ENCODE data around the gene CFAP54. TPM values are rescaled to one million over a fixed set of nuclear protein-coding genes. Genes with fewer than 3 reads are reported as not detected.
A peak's percentile ranks its signal among the peaks of the same experiment; 100 is the strongest.

CFAP54 gene
- total and polyA plus RNA-seq, 2 experiments from 2014 or later, result 0.07 to 0.76 TPM

- no peak overlapping the region for H3K4me3 ChIP-seq
- TF ChIP-seq ETS1 (IDR thresholded peaks at IDR 0.05) (no peak), ZNF114 (CRISPR knock-in tag; IDR thresholded peaks at IDR 0.05) (no peak), CREB1 (CRISPR knock-in tag; IDR thresholded peaks at IDR 0.05; ENCODE audit: low read depth) (no peak), ZNF331 (CRISPR knock-in tag; IDR thresholded peaks at IDR 0.05; ENCODE audit: low read depth) (no peak), ZNF462 (CRISPR knock-in tag; IDR thresholded peaks at IDR 0.05) (no peak), NANOG (IDR thresholded peaks at IDR 0.05; ENCODE audit: borderline replicate concordance) (no peak)
- H3K79me2 ChIP-seq (replicated peaks; ENCODE audit: insufficient read depth), result no peaks in the 10 kb centered on the region
- H3K27ac ChIP-seq (ENCODE audit: low read depth), result no peak overlapping the region
- Mint-ChIP-seq H3K36me3 (ENCODE audit: low read depth) (no peaks in the 10 kb centered on the region), H3K27me3 (ENCODE audit: insufficient read depth, low read depth, poor library complexity) (peaks cover 2% of the 10 kb centered on the region), H3K4me1 (no peaks in the 10 kb centered on the region), H3K27ac (no peak overlapping the region), H3K4me3 (no peak overlapping the region), H3K9me3 (peaks cover 3% of the 10 kb centered on the region; the same call in 1 of the 3 replicates)
- peak overlapping the region; percentile 72; the same call in 1 of the 2 replicates for H2AFZ ChIP-seq
- DNase-seq (ENCODE audit: low spot score) (no peak), ATAC-seq (no peak)
- no peaks in the 10 kb centered on the region for H3K27me3 ChIP-seq (ENCODE audit: insufficient read depth)
- H3K9me2 ChIP-seq (ENCODE audit: insufficient read depth), result no peaks in the 10 kb centered on the region
- H4K20me1 ChIP-seq (replicated peaks; ENCODE audit: insufficient read depth), result no peaks in the 10 kb centered on the region
- no peaks in the 10 kb centered on the region for H3K4me1 ChIP-seq (ENCODE audit: insufficient read depth)
- H3F3A ChIP-seq (replicated peaks; ENCODE audit: low read depth), result no peaks in the 10 kb centered on the region
- H3K36me3 ChIP-seq (ENCODE audit: insufficient read depth), result no peaks in the 10 kb centered on the region
- H3K4me2 ChIP-seq, result no peak overlapping the region
Measured at GRCh38 chr12:96687719-96688118, 198.3 kb downstream of the CFAP54 start.
